Inferior parietal cortex (tissue), 1 donor: ENCODE data around the gene PRM3.

ENCODE experiments used
- DNase-seq: peaks from one replicate; pipeline ENCODE4 v3.0.0-alpha.2; 2016; ENCODE audit errors: extremely low spot score

PRM3 gene

GRCh38 chr16:11272921-11273720 is at the start of gene PRM3:
PRM3 (minus strand) TSS chr16:11273629; CDS start chr16:11273595, 34 bp downstream.
- no peak for DNase-seq

- no peak for DNase-seq
Measured at GRCh38 chr16:11322823-11323222, 49.4 kb upstream of the PRM3 start.

GRCh38 chr16:11321662-11322061 is 48.2 kb upstream of the PRM3 start:
- DNase-seq, result no peak

GRCh38 chr16:11320170-11320569 is 46.7 kb upstream of the PRM3 start:
- DNase-seq, result no peak

- DNase-seq, result no peak
Measured at GRCh38 chr16:11319529-11320146, 46.2 kb upstream of the PRM3 start.

- no peak for DNase-seq
Measured at GRCh38 chr16:11318817-11319216, 45.4 kb upstream of the PRM3 start.

GRCh38 chr16:11316331-11317015 is 43.0 kb upstream of the PRM3 start:
- no peak for DNase-seq

GRCh38 chr16:11315510-11315909 is 42.1 kb upstream of the PRM3 start:
- no peak for DNase-seq

- DNase-seq, result no peak
Measured at GRCh38 chr16:11314309-11314894, 41.0 kb upstream of the PRM3 start.

GRCh38 chr16:11313493-11314308 is 40.3 kb upstream of the PRM3 start:
- no peak for DNase-seq

- no peak for DNase-seq
Measured at GRCh38 chr16:11312718-11313492, 39.5 kb upstream of the PRM3 start.

GRCh38 chr16:11310997-11311561 is 37.6 kb upstream of the PRM3 start:
- DNase-seq, result no peak

- no peak for DNase-seq
Measured at GRCh38 chr16:11310634-11310977, 37.2 kb upstream of the PRM3 start.

- no peak for DNase-seq
Measured at GRCh38 chr16:11309895-11310633, 36.6 kb upstream of the PRM3 start.

GRCh38 chr16:11308493-11309283 is 35.3 kb upstream of the PRM3 start:
- DNase-seq, result no peak

- no peak for DNase-seq
Measured at GRCh38 chr16:11307639-11308492, 34.4 kb upstream of the PRM3 start.

- no peak for DNase-seq
Measured at GRCh38 chr16:11306997-11307638, 33.7 kb upstream of the PRM3 start.

GRCh38 chr16:11306381-11306780 is 33.0 kb upstream of the PRM3 start:
- DNase-seq, result no peak
